Measurements from ENCODE around the gene ROR2. TPM values are rescaled to one million over a fixed set of nuclear protein-coding genes. Genes with fewer than 3 reads are reported as not detected.

ROR2 gene
- total RNA-seq, 1 experiment from 2014 or later, result not detected

GRCh38 chr9:91937727-91938126 is 12.3 kb downstream of the ROR2 start:
- intact Hi-C loops (cut with micrococcal nuclease), result no loop called here
- no peaks in the 10 kb centered on the region for H4K20me1 ChIP-seq (ENCODE audit: low read length)
- H3K4me3 ChIP-seq (ENCODE audit: low read length), result no peak overlapping the region
- no peaks in the 10 kb centered on the region for H3F3A ChIP-seq (ENCODE audit: low read length, unreplicated experiment)
- ATAC-seq (no peak), DNase-seq (no peak)
- no peaks in the 10 kb centered on the region for H3K36me3 ChIP-seq (ENCODE audit: low read depth, low read length)
- H2AFZ ChIP-seq (ENCODE audit: low read length), result no peak overlapping the region
- H3K9me2 ChIP-seq (replicated peaks; ENCODE audit: low read length), result no peaks in the 10 kb centered on the region
- no peaks in the 10 kb centered on the region for H3K9me3 ChIP-seq (ENCODE audit: low read length)
- H3K79me2 ChIP-seq (ENCODE audit: low read length), result no peaks in the 10 kb centered on the region
- BruUV-seq (replicated peaks), result no TSS peak
- no peak overlapping the region for H3K27ac ChIP-seq (ENCODE audit: low read length)
- no peaks in the 10 kb centered on the region for H3K4me1 ChIP-seq (ENCODE audit: insufficient read depth, low read length)
- ChIA-PET POLR2A (ENCODE audit: unreplicated experiment) (no interaction called here), CTCF (no interaction called here)
- TF ChIP-seq EZH2 (IDR thresholded peaks at IDR 0.05; ENCODE audit: low read length, unreplicated experiment) (no peak), EZH2phosphoT487 (IDR thresholded peaks at IDR 0.05; ENCODE audit: borderline replicate concordance, low read length) (no peak), CTCF (conservative IDR thresholded peaks at IDR 0.05; ENCODE audit: low read depth, low read length) (no peak)
- peaks cover 34% of the 10 kb centered on the region for H3K27me3 ChIP-seq (ENCODE audit: low read length)
- H3K9ac ChIP-seq (ENCODE audit: low read length), result no peak overlapping the region
- H3K4me2 ChIP-seq (ENCODE audit: low read length), result no peak overlapping the region

GRCh38 chr9:91937056-91937455 is 13.0 kb downstream of the ROR2 start:
- DNase-seq (no peak), ATAC-seq (no peak)
- no peaks in the 10 kb centered on the region for H3K4me1 ChIP-seq (ENCODE audit: insufficient read depth, low read length)
- H3K27ac ChIP-seq (ENCODE audit: low read length), result no peak overlapping the region
- intact Hi-C loops (cut with micrococcal nuclease), result no loop called here
- no peak overlapping the region for H3K4me2 ChIP-seq (ENCODE audit: low read length)
- no peaks in the 10 kb centered on the region for H3K9me2 ChIP-seq (replicated peaks; ENCODE audit: low read length)
- no peak overlapping the region for H2AFZ ChIP-seq (ENCODE audit: low read length)
- BruUV-seq (replicated peaks), result no TSS peak
- no peaks in the 10 kb centered on the region for H3K9me3 ChIP-seq (ENCODE audit: low read length)
- H3K79me2 ChIP-seq (ENCODE audit: low read length), result no peaks in the 10 kb centered on the region
- H3K36me3 ChIP-seq (ENCODE audit: low read depth, low read length), result no peaks in the 10 kb centered on the region
- no peaks in the 10 kb centered on the region for H4K20me1 ChIP-seq (ENCODE audit: low read length)
- H3K9ac ChIP-seq (ENCODE audit: low read length), result no peak overlapping the region
- TF ChIP-seq EZH2phosphoT487 (IDR thresholded peaks at IDR 0.05; ENCODE audit: borderline replicate concordance, low read length) (no peak), CTCF (conservative IDR thresholded peaks at IDR 0.05; ENCODE audit: low read depth, low read length) (no peak), EZH2 (IDR thresholded peaks at IDR 0.05; ENCODE audit: low read length, unreplicated experiment) (no peak)
- H3K27me3 ChIP-seq (ENCODE audit: low read length), result peaks cover 27% of the 10 kb centered on the region
- H3K4me3 ChIP-seq (ENCODE audit: low read length), result no peak overlapping the region
- CTCF ChIA-PET, result interaction anchor here (0.6 kb wide), 1 partner anchor 13 kb away, joined by 4 read pairs; no protein-coding TSS in a partner anchor
- POLR2A ChIA-PET (ENCODE audit: unreplicated experiment), result no interaction called here
- no peaks in the 10 kb centered on the region for H3F3A ChIP-seq (ENCODE audit: low read length, unreplicated experiment)

GRCh38 chr9:91935805-91936514 is 14.1 kb downstream of the ROR2 start:
- H3K9ac ChIP-seq (ENCODE audit: low read length), result no peak overlapping the region
- H3K4me1 ChIP-seq (ENCODE audit: insufficient read depth, low read length), result no peaks in the 10 kb centered on the region
- POLR2A ChIA-PET (ENCODE audit: unreplicated experiment), result no interaction called here
- H3K79me2 ChIP-seq (ENCODE audit: low read length), result no peaks in the 10 kb centered on the region
- no peak for DNase-seq
- BruUV-seq (replicated peaks), result no TSS peak
- H3F3A ChIP-seq (ENCODE audit: low read length, unreplicated experiment), result no peaks in the 10 kb centered on the region
- H3K27ac ChIP-seq (ENCODE audit: low read length), result no peak overlapping the region
- peaks cover 25% of the 10 kb centered on the region for H3K27me3 ChIP-seq (ENCODE audit: low read length)
- TF ChIP-seq EZH2phosphoT487 (IDR thresholded peaks at IDR 0.05; ENCODE audit: borderline replicate concordance, low read length) (no peak), EZH2 (IDR thresholded peaks at IDR 0.05; ENCODE audit: low read length, unreplicated experiment) (no peak), CTCF (conservative IDR thresholded peaks at IDR 0.05; ENCODE audit: low read depth, low read length) (no peak)
- H3K4me2 ChIP-seq (ENCODE audit: low read length), result no peak overlapping the region
- no peaks in the 10 kb centered on the region for H3K9me2 ChIP-seq (replicated peaks; ENCODE audit: low read length)
- H3K4me3 ChIP-seq (ENCODE audit: low read length), result no peak overlapping the region
- no peaks in the 10 kb centered on the region for H4K20me1 ChIP-seq (ENCODE audit: low read length)
- H2AFZ ChIP-seq (ENCODE audit: low read length), result no peak overlapping the region
- no peaks in the 10 kb centered on the region for H3K36me3 ChIP-seq (ENCODE audit: low read depth, low read length)
- CTCF ChIA-PET, result no interaction called here
- intact Hi-C loops (cut with micrococcal nuclease), result no loop called here
- ATAC-seq, result no peak
- H3K9me3 ChIP-seq (ENCODE audit: low read length), result no peaks in the 10 kb centered on the region

Data from PC-3 (cell line).